Cardiac fibroblast (primary cell): ENCODE data around the gene LONRF3.
A peak's percentile ranks its signal among the peaks of the same experiment; 100 is the strongest.

Experiments
- DNase-seq, 2 donors: peaks; one replicate each; pipeline versions ENCODE4 v3.0.0 to v3.0.0-alpha.2; 2010; ENCODE audit warnings: low read depth in 2 of 2
- H3K4me3 ChIP-seq, 2 donors: replicated peaks in 1 of 2; 1 replicate in 1 of 2; 2 replicates in 1 of 2; pipeline ENCODE4 v1.5.1; 2011; ENCODE audit warnings: low read depth in 2 of 2, low read length in 2 of 2, mild to moderate bottlenecking in 2 of 2, moderate library complexity in 1 of 2
- TF ChIP-seq, protein P1 (sequence below): IDR thresholded peaks from one replicate; pipeline ENCODE4 v1.5.1; 2011; ENCODE audit warnings: low read depth, mild to moderate bottlenecking, low read length, inconsistent platforms

The LONRF3 gene

DNA sequence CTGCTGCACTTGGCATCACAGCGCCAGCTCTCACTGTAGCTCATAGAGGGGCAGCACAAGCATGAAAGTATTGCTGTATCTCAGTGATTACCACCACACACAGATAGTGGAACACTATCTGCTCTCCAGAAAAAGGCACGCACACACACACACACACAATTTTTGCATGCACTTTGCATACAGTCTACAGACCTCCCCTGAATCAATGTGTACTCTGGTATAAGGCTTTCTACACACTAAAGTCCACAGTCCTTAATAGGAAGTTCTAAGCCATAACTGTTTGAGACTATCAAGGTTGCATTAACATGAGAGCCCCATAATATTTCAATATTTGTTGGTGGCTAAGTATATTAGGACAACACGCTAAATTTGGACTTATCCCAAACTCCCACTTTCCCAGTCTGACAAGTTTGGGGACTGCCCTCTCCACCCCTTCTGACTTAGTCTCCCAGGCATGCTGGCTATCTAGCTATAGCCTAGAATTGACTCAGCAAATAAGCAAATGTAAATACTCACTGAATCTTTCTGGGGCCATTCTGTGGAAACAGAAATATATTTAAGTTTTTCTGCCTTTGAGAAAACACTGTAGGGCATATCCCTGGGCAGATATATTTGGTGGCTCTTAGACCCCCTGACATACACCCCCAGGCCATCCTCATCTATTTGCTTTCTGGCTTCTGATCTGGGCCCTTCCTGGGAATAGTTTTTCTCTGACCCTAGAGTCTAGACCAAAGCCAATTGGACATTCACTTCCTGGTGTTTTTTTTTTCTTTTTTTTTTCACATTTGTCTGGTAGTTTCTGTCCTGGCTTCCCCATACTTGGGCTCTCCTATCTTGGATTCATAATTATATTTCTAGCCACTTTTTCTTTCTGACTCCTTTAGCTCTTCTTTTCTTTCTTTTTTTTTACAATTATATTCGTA is 62.0 kb downstream of the LONRF3 start:
- no peak overlapping the region for H3K4me3 ChIP-seq
- TF ChIP-seq, protein P1, sequence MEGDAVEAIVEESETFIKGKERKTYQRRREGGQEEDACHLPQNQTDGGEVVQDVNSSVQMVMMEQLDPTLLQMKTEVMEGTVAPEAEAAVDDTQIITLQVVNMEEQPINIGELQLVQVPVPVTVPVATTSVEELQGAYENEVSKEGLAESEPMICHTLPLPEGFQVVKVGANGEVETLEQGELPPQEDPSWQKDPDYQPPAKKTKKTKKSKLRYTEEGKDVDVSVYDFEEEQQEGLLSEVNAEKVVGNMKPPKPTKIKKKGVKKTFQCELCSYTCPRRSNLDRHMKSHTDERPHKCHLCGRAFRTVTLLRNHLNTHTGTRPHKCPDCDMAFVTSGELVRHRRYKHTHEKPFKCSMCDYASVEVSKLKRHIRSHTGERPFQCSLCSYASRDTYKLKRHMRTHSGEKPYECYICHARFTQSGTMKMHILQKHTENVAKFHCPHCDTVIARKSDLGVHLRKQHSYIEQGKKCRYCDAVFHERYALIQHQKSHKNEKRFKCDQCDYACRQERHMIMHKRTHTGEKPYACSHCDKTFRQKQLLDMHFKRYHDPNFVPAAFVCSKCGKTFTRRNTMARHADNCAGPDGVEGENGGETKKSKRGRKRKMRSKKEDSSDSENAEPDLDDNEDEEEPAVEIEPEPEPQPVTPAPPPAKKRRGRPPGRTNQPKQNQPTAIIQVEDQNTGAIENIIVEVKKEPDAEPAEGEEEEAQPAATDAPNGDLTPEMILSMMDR: no peak
- peak in 1 of 2 donors; percentile 4 for DNase-seq

DNA sequence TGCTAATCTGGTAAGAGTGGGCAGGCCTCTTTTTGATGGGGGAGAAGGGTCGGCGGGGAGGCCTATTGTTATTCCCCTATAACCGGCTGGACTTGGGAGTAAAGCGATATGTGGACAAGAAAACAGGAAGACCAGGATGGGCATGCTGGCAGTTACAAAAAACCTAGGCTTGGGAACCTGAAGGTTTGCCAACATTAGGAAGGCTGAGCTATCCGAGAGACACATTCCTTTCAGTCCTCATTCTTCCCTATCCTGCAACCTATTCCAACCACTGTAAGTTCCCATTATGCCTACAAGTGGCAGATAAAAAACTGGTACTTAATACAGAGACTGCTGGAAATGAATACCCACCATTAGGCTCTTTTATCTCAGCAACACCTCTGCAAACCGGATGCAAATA is 66.0 kb downstream of the LONRF3 start:
- DNase-seq: peak in 1 of 2 donors; percentile 50
- H3K4me3 ChIP-seq: no peak overlapping the region
- TF ChIP-seq, protein P1: no peak

DNA sequence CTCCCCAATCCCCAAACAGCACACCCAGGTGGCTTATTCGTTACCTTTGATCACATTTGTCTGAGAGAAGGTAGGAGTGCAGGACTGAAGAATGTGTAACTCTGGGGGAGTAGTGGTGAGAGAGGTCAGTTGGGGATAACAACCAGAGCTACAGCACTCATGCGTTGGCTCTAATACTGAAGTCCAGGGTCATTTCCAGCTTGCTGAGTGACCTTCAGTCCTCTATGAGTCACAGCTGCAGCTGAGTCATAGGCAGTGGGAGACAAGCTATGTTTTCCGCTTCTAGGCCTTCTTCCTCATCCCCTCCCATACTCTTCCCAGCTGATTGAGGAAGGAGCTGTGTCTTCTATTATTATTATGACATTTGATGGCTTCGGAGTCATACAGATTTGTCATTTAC is 66.8 kb downstream of the LONRF3 start:
- DNase-seq: peak; percentile 78 to 88
- TF ChIP-seq, protein P1: no peak
- no peak overlapping the region for H3K4me3 ChIP-seq

DNA sequence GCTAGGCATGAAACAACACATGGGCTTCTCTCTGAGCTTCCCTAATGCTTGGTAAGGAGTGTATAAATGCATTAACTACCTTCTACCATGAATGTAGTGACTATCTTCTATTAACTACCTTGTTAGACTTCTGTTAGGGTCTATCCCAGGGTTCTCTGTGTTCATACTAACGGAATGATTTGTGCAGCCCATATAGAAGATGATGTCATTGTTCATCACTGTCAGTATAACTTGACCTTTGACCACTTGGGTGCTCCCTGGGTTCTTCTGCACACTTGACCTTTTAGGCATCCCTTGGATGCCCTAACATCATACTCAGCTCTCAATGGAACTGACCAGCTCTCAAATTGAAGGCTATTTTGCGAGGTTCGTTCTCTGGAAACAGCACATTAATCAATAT is 67.6 kb downstream of the LONRF3 start:
- DNase-seq: no peak
- H3K4me3 ChIP-seq: no peak overlapping the region
- TF ChIP-seq, protein P1: no peak

DNA sequence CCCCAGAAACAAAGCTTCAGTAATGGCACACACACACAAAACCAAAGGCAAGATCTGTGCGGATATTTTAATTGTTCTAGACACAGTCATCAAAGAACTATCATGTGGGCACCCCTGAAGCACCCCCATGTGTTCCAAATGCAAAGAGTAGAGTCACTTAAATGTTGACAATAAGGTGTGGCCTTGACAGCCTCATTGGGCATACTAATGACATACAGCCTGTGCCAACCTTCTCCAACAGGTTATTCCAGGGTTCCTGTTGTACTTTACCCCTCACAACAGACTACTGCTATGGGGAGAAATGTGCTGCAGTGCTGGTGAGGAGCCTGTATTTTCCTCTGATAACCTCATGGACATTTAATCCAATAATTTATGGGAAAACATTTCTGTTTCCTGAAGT is 68.6 kb downstream of the LONRF3 start:
- H3K4me3 ChIP-seq: no peak overlapping the region
- TF ChIP-seq, protein P1: no peak
- no peak for DNase-seq

DNA sequence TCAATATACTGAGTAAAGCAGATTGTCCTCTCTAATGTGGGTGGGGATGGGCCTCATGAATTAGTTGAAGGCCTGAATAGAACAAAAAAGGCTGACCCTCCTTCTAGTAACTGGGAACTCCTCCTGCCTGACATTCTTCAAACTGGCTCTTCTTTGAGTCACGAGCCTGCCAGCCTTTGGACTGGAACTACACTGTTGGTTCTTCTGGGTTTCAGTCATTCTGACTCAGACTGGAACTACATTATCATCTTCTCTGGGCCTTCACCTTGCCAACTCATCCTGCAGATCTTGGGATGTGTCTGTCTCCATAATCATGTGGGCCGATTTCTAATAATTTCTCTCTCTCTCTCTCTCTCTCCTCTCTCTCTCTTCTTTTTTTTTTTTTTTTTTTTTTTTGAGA is 71.5 kb downstream of the LONRF3 start:
- H3K4me3 ChIP-seq: no peak overlapping the region
- TF ChIP-seq, protein P1: no peak
- no peak for DNase-seq

DNA sequence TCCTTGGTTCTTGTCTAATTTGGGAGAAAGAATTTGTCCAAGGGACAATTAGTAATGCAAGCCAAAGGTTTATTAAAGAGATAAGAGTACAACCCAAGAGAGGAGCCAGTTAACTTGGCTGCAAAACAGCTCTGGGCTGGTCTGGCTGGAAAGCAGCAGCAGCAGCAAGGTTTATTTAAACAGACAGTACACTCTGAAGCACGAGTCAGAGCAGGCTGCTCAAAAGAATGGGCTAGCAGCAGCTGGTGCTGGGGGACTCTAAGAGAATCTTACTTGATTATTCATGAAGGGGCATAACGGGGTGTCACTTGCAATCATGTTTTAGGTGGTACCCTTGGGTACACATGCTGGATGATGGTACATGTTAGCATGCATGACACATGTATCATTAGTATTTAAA is 81.3 kb downstream of the LONRF3 start:
- peak in 1 of 2 donors; percentile 48 for DNase-seq
- TF ChIP-seq, protein P1: no peak
- H3K4me3 ChIP-seq: no peak overlapping the region
